Ureter (tissue), 1 donor: ENCODE data around the gene C5. TPM values are rescaled to one million over a fixed set of nuclear protein-coding genes. Genes with fewer than 3 reads are reported as not detected.

Experiments used
- DNase-seq: peaks from one replicate; pipeline ENCODE4 v3.0.0-alpha.2; 2020; ENCODE audit warnings: low spot score
- total RNA-seq: library from RNA; stranded (reverse); gene quantifications from one replicate; pipeline ENCODE4 v1.2.4, GENCODE V29; 2023
- donor health status: DM: yes; HTN: yes; CAD: no.

The C5 gene
- total RNA-seq, 1 donor from 2014 or later, result 8.1 TPM

DNA sequence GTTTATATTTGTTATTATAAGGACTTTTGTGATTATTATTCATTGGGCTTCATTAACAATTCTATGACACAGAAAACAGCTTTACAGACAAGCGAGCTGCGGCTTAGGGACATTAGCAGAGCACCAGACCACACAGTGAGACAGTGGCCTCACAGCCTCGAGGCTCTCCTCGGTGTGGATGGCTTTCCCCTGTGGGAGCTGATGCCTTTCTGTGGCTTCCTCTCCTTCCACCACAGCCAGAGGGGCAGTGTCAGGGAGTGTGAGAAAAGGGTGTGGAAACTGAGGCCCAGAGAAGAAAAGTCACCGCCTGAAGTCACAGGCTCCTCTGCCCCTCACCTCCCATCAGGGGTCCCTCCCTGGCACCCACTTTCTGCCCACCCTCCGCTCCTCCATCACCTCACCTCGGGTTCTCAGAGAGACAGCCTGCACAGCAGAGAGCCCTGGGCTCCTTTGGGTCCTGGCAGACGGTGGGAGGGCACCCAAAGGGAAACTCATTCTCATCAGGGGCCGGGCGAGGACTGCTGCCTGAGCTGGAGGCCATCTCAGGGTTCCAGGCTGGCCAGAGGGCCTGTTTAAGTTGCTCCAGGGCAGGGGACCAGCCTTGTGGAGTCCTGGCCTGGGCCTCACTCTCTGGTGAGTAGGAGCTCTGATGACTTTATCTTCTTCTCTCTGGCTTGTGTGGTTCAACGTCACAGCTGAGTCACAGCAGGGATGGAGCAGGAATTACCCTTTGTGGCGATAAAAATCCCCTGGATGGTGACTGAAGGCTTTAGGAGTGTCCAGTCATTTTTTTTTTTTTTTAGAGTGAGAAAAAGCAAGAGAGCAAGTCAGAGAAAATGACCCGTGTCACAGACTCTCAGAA, 124.3 kb downstream of the C5 start:
- no peak for DNase-seq

DNA sequence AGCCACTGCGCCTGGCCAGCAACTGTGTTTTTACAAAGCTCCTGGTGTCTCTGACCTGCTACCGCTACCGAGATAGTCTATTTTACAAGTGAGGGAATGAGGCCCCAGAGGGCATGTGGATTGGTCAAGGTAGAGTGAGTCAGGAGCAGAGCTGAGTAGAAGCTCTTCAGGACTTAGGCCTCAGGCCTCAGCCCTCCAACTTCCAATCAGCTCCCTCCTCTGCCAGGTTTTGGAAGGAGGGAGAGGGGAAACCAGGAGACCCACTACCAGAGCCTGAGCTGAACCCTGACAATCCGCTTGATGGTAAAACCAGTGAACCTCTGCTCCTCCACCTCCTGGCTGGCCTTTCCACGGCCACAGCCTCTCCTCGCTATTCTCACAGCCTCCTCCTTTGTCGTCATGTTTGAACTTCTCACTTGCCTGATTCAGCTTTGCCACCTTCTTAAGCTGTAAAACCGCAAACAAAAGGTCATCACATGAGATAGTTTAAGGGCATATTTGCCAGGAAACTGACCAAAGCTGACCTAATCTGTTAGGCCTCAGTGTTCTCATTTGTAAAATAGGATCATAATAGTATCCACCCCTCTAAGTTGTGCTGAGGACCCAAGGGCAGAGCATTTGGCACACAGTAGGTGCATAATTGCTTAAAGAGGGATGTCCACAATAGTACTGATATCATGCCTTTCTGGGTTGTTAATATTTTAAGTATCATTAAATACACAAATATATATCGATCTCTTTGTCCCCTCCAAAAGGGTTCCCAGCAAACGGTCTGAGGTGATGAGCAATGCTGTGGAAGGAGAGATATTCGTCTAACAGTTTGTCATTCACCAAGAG, 125.2 kb downstream of the C5 start:
- DNase-seq, result no peak

DNA sequence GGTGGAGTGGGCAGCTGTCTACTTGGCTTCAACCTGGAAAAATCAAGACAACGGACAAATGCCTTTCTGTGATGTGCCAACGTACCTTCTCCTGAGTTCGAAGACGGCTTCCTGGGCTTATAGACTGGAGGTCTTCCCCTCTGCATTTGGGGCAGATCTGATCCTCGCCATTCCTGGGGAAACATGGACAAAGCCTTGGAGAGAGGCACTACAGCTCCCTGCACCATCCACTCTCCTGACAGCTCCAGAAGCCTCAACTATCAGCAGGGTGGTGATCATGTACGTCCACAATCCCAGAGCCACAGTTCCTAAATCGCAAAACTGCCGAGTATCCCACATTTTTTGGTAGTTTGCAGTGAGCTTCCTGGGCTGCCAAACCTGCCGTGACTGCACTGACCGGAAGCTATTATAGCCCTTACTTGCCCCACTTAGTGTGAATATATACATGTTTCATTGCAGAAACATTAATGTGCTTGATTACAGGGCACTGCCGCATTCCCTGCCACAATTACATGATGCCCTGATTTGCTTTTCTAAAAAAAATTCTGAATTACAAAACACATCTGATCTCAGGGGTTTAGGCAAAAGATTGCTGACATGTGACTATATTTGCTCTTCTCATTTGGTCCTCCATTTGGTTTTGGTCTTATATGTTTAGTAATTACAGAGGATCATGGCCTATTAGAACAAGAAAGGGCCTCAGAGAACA, 126.3 kb downstream of the C5 start:
- no peak for DNase-seq

DNA sequence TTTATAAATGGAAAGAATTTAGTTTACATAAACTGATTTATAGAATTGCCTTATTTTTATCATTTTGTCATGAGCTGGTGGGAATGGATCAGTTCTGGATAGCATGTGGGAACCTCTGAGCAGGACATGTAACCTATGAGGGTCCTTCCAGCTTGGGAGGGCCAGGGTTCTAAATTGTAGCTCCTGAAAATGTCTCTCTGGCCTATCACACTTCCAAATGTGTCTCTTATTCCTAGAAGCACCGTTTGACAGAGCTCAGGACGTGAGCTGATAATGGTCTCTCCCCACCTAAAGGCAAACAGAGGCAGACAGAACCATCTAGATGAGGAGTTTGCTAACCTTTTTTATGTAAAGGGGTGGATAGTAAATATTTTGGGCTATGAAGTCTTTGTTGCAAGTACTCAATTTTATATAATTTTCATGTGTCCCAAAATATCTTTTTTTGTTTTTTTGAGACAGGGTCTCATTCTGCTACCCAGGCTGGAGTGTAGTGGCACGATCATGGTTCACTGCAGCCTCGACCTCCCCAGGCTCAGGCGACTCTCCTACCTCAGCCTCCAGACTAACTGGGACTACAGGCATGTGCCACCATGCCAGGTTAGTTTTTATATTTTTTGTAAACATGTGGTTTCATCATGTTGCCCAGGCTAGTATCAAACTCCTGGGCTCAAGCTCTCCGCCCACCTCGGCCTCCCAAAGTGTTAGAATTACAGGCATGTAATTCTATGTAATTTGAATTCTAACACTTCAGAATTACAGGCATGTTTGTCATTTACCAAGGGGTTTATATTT, 127.5 kb downstream of the C5 start:
- no peak for DNase-seq

DNA sequence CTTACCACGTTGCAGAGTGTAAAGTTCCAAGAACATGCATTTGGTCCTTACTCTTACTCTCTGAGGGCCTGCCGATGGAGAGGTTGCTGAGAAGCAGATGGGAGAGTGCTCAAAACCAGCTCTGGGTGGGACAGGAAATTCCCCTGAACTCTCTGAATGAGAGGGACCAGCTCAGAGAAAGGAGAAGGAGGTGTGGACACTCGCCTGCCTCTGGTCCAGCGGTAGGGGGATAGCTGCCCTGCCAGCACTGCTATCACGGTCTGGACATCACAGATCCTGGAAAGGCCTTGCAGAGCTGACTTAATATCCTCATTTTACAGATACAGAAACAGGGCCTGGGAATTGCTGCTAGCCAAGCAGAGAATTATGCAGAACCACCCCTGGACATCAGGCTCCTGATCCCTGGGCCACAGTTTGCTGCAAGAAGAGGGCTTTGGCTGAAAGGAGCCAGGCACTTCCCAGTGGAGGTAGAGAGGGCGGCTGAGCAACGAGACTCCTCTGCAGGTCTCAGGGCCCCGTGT, 128.4 kb downstream of the C5 start:
- no peak for DNase-seq

DNA sequence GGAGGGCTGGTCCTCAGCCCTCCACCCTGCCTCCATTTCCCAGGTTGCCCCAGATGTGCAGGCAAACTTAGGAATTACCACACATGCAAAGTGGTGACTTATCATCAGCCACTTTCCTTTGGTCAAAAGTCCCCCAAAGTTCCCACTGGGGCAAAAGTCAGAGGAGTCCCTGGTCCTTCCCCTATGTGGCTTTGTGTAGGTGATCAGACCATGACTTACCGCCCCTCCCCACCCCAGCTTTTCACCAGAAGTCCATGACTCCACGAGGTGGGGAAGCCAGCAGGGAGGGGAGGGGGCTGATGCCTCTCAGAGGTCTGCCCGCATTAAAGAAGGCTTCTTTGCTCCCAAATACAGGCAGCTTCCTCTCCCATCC, 129.3 kb downstream of the C5 start:
- DNase-seq, result no peak

DNA sequence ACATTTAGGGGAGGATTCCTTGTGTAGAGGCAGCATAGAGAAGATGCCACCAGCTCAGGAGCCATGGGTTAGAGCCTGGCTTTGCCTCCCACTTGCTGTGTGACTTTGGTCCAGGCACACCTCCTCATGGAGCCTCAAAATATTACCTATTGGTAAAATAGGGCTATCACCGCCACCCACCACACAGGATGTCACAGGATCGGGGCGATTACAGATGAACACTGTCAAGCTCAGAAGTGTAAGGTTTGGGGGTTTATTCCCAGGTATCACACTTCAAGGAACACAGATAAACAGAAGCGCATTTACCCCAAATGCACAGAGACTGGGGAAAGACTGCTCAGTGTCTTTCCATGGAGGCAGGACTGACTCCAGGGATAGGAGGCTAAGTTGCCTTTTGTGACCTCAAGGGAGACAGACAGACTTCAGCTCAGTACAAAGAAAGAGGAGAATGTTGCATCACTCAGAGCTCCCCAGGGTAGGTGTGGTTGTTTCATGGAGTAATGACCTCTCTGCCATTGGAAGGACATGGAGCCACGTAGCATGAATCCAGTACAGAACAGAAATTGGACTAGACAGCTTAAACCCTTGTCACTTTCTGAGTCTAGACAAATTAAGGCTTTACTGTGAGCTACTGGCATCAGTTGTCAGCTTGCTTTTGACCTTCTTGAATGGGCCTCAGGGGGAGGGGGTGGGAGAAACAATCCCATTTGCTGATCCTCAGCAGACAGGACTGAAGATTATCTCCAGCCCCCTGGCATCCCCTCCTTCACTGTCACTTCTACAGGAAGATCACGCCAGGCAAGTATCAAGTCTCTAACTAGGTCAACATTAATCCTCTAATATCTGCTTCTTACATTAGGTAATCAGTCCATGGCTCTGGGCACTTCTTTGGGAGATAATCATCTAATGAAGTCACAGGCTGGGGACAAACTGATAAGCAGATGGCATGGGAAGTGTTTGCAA, 130.0 kb downstream of the C5 start:
- no peak for DNase-seq

DNA sequence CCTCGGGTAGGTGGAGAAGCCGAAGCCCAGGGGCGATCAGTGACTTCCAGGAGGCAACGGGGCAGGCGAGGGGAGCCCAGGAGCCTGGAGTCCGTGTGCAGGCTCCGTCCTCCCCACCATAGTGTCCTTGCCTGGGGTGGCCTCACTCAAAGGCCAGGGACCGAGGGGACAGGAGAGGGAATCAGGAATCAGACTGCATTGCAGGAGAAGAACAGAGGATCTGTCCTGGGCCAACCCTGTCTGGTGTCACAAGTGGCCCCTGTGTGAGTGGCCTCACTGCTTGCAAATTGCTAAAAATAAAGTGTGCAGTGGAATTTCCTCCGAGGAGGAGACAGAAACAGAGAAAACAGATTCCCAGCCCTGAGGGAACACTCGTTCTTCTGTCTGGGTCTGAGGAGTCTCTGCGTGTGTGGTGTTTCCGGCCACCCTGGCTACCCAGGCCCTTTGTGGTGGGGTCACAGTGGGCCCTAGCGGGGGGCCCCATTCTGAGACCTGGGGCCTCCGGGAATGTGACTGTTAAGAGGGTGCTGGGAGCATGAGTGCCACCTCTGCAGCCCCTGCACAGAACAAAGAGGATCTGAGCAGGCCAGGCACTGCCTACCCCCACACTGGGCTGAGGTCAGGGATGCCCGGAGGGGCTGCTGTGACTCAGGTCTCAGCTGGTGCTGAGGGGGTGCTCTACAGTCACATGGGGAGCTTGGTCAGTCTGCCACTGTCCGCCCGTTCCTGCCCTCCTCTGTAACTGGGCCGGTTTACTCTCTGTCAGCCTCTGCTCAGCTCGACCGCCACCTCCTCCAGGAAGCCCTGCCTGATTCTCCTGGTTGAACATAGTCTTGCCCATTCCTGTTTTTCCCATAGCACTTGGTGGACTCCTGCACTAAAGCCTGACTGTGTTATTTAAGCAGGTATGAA, 130.9 kb downstream of the C5 start:
- no peak for DNase-seq

DNA sequence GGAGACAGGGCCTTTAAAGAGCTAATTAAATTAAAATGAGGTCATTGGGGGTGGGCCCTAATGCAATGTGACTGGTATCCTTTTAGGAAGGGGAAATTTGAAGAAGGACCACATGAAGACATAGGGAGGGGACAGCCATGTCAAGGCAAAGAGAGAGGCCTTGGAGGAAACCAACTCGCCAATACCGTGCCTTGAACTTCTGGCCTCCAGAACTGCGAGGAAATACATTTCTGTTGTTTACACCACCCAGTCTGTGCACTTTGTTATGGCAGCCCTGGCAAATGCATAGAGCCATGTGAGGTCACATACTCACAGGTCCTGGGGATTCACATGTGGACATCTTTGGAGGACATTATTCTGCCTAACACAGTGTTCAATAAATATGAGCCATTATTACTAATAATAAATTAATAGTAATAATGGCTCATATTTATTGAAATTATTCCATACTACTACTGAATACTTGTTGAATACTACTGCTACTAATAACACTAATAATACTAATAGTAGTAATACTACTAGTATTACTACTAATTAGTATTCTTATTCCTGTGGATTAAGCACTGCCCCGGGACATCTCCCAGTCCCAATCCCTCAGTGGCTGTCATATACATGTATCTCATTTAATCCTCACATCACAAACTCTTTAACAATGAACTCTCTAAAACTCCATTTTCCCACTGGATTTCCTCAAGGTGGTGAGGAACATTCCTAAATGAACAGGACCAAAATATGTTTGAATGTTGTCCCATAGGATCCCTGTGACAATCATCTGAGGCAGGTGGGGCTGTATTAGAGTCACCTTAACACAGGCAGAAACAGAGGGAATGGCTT, 131.9 kb downstream of the C5 start:
- DNase-seq, result no peak

DNA sequence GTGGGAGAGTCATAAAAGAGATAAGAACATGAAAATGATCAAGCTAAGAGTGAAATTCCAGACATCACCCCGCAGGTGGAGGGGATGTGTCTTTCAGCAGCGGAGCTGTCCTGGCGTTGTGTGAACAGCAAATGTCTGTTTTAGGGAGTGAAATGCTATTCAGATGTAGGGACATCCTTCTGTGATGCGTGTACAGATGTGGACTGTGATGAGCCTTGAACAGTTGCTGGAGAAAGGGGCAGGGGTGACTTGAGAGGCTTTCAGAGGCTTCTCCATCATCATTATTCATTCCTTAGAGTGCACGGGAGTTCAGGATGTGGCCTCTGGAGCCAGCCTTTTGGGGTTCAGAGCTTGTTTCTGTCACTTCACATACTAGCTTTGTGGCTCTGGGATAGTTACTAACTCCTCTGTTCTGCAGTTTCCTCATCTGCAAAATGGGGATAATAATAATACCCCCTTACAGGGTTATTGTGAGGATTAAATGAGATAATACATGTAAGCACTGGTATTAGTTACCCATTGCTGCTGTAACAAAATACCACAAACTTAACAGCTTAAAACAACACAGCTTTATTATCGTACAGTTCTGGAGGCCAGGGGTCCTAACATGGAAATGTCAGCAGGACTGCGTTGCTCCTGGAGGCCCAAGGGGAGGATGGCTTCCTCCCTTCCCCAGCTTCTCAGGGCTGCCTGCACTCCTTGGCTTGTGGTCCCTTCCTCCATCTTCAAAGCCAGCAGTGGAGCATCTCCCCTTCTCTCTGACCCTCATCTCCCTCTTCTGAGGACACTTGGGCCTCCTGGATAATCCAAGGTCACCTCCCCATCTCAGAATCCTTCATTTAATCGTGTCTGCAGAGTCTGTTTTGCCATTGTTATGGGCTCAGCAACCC, 132.8 kb downstream of the C5 start:
- DNase-seq, result no peak

DNA sequence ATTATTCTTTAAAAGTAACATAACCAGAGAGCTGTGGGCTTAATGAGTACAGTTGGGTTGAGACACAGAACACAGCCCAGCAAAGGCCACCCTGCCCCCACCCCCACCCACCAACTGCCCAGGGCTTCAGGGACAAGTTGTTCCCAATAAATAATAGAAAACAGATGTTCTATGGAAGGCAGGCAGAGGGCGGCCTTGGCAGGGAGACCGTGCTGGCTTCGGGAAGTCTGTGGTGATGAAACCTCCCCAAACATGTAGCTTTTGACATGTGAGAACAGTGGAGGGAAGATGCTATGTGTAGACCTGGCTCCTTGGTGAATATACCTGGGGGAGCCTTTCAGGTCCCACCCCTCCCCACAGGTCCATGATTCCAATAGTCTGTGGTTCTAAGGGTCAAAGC, 133.5 kb downstream of the C5 start:
- peak; percentile 78 for DNase-seq

DNA sequence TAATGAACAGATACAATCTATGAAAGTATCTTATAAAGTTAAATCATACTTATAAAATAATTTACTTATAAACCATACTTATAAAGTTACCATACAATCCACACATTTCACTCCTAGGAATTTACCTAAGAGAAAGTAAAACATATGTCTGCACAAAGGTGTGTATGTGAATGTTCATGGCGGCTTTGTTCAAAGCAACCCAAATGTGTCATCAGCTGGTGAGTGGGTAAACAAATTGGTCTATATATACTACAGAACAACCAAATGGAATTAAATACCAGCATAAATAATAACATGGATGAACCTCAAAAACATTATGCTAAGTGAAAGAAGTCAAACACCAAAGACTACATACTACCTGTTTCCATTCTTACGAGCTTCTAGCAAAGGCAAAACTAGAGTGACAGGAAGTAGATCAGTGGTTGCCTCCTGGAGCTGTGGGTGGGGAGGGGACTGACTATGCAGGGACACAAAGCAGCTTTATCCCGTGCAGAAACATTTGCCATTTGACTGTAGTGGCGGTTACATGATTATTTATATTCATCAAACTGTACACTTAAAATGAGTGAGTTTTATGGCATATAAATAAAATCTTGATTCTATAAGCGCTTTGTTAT, 134.1 kb downstream of the C5 start:
- no peak for DNase-seq

DNA sequence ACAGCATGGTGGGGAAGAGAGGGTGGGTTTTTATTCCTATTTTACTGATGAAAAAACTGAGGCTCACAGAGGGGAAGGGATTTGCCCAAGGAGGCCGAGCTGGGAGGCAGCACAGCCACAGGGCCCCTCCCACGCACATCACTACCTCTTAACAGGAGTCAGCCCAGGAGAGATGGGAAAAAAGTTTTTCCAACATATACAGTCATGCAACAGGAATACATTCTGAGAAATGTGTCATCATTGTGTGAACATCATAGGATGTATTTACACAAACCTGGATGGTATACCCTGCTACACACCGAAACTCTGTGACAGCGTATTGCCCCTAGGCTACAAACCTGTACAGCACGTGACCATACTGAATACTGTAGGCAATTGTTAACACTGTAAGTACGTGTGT, 135.1 kb downstream of the C5 start:
- no peak for DNase-seq

DNA sequence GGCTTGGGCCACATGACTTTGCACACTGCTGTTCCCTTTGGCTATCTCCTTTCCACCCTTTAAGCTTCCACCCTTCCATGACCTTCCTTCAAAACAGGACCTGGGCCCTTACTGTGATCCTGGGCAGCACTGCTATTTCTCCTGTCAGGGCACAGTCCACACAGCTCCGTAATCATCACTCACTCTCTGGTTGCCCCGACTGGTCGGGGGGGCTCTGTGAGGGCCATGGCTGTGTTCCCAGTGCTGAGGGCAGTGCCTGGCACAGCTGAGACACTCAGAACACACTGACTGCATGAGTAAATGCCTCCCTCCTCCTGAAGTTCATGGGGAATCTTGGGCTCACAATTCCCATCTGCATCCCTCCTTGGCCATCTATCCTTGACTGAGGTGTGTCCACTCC, 135.7 kb downstream of the C5 start:
- no peak for DNase-seq

DNA sequence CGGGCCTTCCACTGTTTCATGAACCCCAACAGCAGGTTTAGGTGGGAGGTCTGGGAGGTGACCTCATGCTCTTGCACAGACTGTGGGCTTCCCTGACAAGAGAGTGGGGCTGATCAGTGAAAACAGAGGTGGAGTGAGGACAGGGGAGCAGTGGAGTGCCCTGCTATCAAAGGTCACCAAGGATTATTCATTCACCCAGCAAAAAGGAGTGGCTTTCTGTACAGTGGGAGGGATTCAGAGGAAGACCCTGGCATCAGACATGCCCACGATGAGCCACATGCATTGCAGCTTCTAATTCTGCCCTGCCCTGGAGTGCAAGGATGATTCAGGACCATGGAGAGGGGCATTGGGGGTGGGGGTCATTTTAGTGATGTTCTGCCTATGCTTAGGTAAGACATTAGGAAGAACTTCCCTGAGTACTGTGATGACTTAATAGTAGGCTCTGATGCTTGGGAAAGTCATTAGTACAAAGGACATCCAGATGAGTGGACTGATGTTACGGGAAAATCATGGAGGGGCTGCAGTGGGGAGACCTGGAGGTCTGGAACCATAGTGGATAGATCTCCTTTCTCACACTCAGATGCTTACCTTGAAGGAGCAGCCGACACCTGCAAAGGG, 136.3 kb downstream of the C5 start:
- DNase-seq, result no peak

DNA sequence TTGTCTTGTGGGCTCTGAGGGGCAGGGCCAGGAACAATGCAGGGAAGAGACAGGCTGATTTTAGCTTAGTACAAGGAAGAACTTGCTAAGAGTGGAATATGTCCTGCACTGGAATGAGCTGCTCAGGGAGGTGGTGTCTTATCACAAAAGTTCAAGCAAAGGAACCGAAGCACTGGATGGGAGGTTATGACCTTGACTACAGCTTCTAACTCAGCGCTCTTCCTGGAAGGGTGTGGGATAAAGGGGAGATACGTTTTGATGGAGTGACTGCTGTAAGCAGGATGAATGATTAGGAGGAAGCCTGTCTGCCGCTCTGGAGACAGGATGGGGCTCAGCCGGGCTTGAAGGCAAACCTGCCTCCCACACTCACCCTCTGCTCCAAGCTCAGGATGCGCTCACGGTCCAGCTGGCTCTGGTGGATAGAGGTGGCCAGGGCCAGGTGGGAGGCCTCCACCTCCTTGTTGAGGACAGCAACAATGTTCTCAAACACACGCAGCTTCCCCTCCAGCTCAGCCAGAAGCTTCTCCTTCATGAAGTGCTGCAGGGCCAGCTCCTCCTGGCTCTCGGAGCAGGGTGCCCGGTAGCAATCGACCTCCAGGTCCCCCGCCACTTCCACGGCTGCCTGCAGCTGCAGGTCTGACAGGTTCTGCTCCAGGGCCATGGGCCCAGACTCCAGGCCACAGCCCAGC, 137.0 kb downstream of the C5 start:
- DNase-seq, result no peak
